HK-2 (cell line): ENCODE results near the gene ACSL1.
A peak's percentile ranks its signal among the peaks of the same experiment; 100 is the strongest.
"Not testable (repeated sequence)": the region's sequence is repeated elsewhere in the genome, so short reads cannot be mapped to it uniquely, and the experiment has no call there.

ENCODE experiments used
- DNase-seq: peaks from one replicate; pipeline ENCODE4 v3.0.0-alpha.2; 2018; ENCODE audit not compliant: unreplicated experiment

ACSL1 gene

DNA sequence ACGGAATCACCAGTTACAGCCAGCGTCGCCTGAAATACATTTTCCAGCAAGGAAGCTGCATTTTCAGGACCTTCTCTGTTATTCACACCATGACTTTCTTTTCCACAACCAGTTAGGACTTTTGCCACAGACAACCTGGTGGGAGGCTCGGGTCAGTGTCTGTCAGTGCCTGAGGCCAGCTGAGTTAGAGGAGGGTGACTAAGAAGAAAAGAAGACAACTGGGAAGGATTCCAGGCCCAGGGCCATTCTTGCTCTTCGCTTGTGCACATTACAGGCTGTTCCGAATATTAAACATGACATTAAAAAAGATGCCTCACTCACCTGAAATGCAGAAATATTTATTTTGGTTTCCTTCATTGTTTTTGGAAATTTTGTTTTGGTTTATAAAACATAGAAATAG lies 70.5 kb downstream of the ACSL1 start:
- no peak for DNase-seq

DNA sequence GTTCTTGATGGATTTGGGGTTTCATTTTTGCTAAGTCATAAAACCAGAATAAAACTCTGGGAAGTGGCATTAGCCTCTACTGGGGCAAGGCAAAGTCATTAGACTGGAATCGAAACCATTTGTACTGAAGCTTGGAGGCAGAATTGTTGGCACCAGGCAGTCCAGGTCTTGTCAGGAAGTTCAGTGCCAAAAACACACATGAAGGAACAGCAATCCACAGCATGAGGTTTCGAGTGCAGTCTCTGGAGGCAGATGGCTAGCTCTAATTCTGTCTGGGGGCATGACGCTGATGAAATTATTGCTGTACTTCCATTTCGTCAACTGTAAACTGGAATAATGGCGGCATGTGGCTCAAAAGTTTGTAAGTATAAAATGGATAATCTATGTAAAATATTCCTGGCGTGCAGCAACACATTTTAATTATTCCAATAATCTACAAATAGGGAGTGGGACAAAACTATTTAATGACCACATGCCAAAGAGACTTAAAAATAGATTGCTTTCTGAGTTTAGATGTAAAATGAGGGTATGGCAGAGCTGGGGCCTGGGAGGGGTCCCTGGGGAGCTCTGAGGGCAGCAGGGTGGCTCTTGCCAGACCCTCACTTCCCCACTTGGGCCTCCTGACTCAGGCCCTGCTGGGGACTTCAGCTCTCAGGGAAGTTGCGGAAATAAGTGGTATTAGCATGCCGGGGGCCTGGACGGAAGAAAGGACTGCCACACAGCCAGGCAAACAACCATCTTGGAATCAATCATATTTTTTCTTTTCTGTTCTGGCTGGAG lies 73.1 kb downstream of the ACSL1 start:
- DNase-seq: no peak

GRCh38 chr4:184751585-184751956 lies 74.2 kb downstream of the ACSL1 start:
- DNase-seq: no peak

GRCh38 chr4:184750926-184751584 lies 74.7 kb downstream of the ACSL1 start:
- no peak for DNase-seq

DNA sequence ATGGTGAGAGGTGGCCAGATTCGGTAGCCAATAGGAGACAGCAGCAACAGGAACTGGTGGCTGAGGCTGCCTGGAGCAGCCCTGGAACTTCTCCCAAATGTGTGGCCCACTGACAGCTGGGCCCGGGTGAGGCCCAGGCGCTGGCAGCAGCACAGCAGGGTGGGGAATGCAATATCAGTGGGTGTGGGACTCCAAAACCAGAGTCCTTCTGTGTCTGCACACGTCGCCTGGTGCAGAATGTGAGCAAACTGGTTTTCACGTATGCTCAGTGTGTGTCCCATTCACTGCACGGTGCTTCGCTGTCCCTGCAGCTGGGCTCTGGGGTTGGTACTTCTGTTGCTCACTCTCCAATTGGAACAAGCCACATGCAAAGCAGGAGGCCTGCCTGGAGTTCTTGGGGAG lies 77.5 kb downstream of the ACSL1 start:
- no peak for DNase-seq

DNA sequence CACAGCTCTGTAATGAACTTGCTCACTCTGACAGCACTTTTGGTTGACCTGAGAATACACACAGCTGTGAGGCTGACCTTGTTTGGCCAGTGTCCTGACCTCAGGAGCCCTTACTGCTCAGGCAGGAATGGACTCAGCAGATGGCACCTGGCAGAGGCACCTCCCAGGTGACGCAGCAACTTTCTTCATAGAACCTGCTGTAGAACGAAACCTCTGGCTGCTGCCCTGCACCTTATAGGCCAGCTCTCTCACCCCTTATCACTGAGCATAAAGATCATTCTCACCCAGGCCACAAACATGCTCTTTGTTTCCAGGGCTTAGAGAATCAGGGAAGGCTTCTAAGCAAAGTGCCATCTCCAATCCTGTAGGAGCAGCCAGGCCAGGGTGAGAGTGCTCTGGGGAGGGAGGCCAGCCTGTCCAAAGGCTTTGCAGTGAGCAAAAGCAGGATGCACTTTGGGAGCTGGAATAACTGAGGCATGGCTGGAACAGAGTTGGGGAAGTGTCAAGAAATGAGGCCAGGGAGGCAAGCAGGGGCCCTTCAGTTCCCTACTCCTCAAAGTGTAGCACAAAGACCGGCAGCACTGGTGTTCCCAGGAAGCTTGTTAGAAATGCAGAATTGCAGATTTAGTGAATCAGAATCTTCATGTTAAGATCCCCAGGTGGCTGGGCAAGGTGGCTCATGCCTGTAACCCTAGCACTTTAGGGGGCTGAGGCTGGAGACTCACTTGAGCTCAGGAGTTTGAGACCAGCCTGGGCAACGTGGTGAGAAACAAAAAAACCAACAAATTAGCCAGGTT lies 78.5 kb downstream of the ACSL1 start:
- no peak for DNase-seq

- DNase-seq: peak; percentile 54
These were observed 79.7 kb downstream of the ACSL1 start for GRCh38 chr4:184745831-184746795.

DNA sequence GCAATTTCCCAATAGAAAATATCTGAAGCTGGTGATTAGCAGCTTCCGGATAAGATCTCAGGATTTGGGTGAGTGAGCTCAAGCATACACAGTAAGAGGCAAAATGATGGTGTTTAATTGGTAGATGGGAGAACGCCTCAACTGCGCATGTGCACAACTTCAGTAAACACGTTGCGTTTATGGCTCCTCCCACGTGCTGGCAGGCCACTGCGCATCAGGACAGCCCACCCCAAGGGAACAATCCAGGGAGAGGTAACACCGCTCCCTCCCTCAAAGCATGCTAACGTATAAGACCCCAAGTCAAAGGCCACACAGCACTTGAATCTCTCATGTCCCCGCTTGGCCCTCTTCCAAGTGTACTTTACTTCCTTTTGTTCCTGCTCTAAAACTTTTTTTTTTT lies 81.5 kb downstream of the ACSL1 start:
- no peak for DNase-seq

- DNase-seq: no peak
These were observed 82.1 kb downstream of the ACSL1 start for GRCh38 chr4:184743650-184744049.

- DNase-seq: not testable (repeated sequence)
These were observed 84.1 kb downstream of the ACSL1 start for GRCh38 chr4:184741651-184742050.

DNA sequence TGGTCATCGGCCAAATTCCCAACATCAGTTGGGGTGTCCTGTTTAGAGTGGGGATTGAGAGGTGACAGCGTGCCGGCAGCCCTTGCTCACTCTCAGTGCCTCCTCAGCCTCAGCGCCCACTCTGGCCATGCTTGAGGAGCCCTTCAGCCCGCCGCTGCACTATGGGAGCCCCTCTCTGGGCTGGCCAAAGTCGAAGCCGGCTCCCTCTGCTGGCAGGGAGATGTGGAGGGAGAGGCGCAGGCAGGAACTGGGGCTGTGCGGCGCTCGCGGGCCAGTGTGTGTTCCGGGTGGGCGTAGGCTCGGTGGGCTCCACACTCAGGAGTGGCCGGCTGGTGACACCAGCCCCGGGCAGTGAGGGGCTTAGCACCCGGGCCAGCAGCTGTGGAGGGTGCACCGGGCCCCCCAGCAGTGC lies 84.8 kb downstream of the ACSL1 start:
- no peak for DNase-seq

DNA sequence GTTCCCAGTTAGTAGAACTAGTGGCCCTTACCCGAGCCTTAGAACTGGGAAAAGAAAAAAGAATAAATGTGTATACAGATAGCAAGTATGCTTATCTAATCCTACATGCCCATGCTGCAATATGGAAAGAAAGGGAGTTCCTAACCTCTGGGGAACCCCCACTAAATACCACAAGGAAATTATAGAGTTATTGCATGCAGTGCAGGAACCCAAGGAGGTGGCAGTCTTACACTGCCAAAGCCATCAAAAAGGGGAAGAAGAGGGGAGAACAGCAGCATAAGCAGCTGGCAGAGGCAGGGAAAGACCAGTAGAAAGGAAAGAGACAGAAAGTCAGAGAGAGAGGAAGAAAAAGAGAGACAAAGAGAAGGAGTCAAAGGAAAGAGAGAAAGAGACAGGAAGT lies 86.2 kb downstream of the ACSL1 start:
- DNase-seq: not testable (repeated sequence)

DNA sequence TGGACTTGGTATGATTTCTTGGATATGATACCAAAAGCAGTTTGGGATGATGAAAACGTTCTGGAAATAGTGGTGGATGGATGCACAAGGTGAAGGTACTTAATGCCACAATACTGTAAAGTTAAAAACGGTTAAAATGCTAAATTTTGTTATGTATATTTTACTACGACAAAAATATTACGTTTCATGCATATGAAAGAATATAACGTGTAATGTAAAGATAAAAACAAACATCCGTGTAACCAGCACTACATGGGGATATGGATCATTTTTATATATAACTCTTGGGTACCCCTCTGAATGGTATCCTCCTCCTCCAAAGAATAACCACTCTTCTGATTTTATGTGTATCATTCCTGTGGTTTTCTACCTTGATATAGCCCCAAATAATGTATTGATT lies 91.0 kb downstream of the ACSL1 start:
- DNase-seq: no peak

DNA sequence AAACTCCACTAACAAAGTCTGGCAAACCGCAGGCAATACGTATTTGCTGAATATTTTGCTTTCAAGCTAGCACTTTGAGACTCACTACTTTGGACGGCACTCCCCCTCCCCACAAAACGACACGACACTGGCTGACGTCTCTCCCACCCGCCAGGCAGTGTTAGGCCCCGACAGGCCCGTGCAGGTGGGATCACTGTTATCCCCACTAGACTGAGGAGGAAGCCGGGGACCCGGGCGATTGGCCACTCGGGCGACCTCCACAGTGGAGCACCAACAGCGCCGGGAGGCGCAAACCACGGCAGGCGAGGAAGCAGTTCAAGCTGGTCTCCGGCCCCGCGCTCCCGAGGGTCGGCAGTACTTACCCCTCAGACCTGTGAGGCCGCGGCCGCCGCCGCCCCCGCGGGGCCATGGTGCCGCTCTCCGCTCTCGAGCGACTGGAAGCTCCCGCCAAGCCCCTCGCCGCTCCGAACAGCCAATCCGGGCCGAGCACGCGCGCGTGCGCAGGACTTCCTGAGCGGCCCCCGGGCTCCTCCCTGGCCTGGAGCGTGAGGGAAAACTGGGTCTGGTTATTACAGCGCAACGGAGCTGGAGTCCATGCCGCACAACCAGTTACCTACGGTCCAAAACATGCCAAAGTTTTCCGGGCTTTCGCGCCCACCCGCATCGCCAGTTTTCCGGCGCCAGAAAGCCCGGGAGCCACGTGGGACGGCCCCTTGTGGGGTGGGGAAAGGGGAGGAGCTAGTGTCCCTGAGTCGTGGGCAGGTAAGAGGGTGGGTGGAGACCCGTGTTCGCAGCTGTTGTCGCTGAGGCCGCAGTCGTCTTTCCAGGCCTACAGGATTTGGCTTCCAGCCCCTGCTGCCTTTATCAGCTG lies 91.9 kb downstream of the ACSL1 start, which contains the start of gene CENPU:
Gene CENPU, minus strand, starts transcription at position 443 of the 871 bp plus-strand sequence. Its CDS starts 34 bp downstream, at position 409.
- peak; percentile 98 for DNase-seq

GRCh38 chr4:184732126-184732525 lies 93.6 kb downstream of the ACSL1 start:
- no peak for DNase-seq

DNA sequence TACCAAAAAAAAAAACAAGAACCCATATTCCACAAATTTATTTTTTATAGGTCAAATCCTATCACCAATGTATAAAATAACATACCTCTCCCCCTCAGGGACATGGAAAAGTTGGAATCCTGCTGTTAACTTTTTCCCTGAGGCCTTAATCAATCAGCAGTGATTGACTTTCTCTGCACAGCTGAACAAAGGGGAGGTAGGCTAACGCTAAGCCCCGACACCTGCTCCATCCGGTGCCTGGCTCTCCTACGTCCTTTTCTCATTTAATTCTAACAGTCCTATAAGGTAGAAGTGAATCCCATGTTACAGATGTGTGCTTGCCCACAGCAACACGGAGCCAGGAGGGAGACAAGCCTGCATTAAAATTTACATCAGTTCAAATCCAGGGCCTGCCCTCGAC lies 94.7 kb downstream of the ACSL1 start:
- DNase-seq: no peak

- DNase-seq: no peak
These were observed 95.8 kb downstream of the ACSL1 start for GRCh38 chr4:184729946-184730345.

GRCh38 chr4:184728858-184729257 lies 96.9 kb downstream of the ACSL1 start:
- no peak for DNase-seq

- no peak for DNase-seq
These were observed 98.3 kb downstream of the ACSL1 start for GRCh38 chr4:184727430-184727829.

DNA sequence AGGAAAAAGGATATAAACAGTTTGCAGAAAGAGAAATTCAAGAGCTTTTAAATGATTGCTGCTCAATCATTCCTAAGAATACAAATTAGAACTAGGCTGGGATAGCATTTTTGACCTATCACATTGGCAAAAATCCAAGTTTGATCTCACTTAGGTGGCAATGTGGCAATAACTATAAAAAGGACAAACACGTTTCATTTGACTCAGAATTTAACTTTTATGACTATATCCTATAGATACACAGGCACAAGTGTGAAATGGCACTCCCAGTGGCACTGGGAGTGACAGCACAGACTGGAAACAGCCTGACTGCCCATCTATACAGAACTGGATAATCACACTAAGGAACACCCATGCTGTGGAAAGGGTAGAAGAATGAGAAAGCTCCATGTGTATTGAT lies 103.0 kb downstream of the ACSL1 start:
- no peak for DNase-seq
